22Rv1 (cell line): ENCODE results near the gene LZTR1.

Experiments
- CTCF ChIP-seq: fragments of 450-650 bp; IDR thresholded peaks from 2 replicates; pipeline ENCODE4 v1.5.1; 2017; ENCODE audit warnings: mild to moderate bottlenecking
- ZFX ChIP-seq: fragments of 450-650 bp; IDR thresholded peaks from 2 replicates; pipeline ENCODE4 v1.6.1; 2017; ENCODE audit warnings: antibody characterized with exemption, borderline replicate concordance

GRCh38 chr22:20946080-20946986, 35.8 kb upstream of the LZTR1 start:
- no peak for TF ChIP-seq CTCF
- no peak for TF ChIP-seq ZFX
